Fibroblast of the conjunctiva (primary cell): ENCODE measurements around the gene AHDC1.
A peak's percentile ranks its signal among the peaks of the same experiment; 100 is the strongest.

Source experiments
- DNase-seq: peaks from one replicate; pipeline ENCODE4 v3.0.0-alpha.2; 2010; ENCODE audit warnings: low read depth

Gene AHDC1

GRCh38 chr1:27574871-27575831 lies 28.8 kb downstream of the AHDC1 start:
- peak; percentile 59 for DNase-seq

- no peak for DNase-seq
Observed at GRCh38 chr1:27574001-27574781, 29.8 kb downstream of the AHDC1 start.

- no peak for DNase-seq
Observed at GRCh38 chr1:27572679-27573426, 31.1 kb downstream of the AHDC1 start.

GRCh38 chr1:27572019-27572678 lies 31.8 kb downstream of the AHDC1 start:
- no peak for DNase-seq

- no peak for DNase-seq
Observed at GRCh38 chr1:27571439-27572018, 32.4 kb downstream of the AHDC1 start.

GRCh38 chr1:27570784-27571183 lies 33.2 kb downstream of the AHDC1 start:
- DNase-seq: no peak

GRCh38 chr1:27570356-27570755 lies 33.6 kb downstream of the AHDC1 start:
- no peak for DNase-seq

GRCh38 chr1:27569506-27570291 lies 34.2 kb downstream of the AHDC1 start:
- no peak for DNase-seq

GRCh38 chr1:27569088-27569460 lies 34.9 kb downstream of the AHDC1 start:
- DNase-seq: no peak

GRCh38 chr1:27568300-27569087 lies 35.5 kb downstream of the AHDC1 start:
- DNase-seq: peak; percentile 78

GRCh38 chr1:27567971-27568299 lies 36.0 kb downstream of the AHDC1 start:
- no peak for DNase-seq

- DNase-seq: no peak
Observed at GRCh38 chr1:27567146-27567526, 36.8 kb downstream of the AHDC1 start.

GRCh38 chr1:27566462-27567145 lies 37.3 kb downstream of the AHDC1 start:
- DNase-seq: no peak

- DNase-seq: no peak
Observed at GRCh38 chr1:27564710-27565649, 39.0 kb downstream of the AHDC1 start.

- no peak for DNase-seq
Observed at GRCh38 chr1:27563591-27564471, 40.1 kb downstream of the AHDC1 start.

- no peak for DNase-seq
Observed at GRCh38 chr1:27563341-27563590, 40.7 kb downstream of the AHDC1 start.

- no peak for DNase-seq
Observed at GRCh38 chr1:27562534-27563340, 41.2 kb downstream of the AHDC1 start.
